ELR (cell line): ENCODE results near the gene DUS1L.

ENCODE experiments used
- DNase-seq: peaks from one replicate; pipeline ENCODE4 v3.0.0-alpha.2; 2015; ENCODE audit warnings: low read depth

DUS1L gene

GRCh38 chr17:82023447-82024241, 42.0 kb downstream of the DUS1L start:
- DNase-seq: peak; percentile 45

GRCh38 chr17:82022981-82023446, 42.6 kb downstream of the DUS1L start, which contains the start of gene LRRC45:
TSS of gene LRRC45 (plus strand) at chr17:82023305. CDS start at chr17:82023644, 339 bp downstream.
- DNase-seq: peak; percentile 100

DNA sequence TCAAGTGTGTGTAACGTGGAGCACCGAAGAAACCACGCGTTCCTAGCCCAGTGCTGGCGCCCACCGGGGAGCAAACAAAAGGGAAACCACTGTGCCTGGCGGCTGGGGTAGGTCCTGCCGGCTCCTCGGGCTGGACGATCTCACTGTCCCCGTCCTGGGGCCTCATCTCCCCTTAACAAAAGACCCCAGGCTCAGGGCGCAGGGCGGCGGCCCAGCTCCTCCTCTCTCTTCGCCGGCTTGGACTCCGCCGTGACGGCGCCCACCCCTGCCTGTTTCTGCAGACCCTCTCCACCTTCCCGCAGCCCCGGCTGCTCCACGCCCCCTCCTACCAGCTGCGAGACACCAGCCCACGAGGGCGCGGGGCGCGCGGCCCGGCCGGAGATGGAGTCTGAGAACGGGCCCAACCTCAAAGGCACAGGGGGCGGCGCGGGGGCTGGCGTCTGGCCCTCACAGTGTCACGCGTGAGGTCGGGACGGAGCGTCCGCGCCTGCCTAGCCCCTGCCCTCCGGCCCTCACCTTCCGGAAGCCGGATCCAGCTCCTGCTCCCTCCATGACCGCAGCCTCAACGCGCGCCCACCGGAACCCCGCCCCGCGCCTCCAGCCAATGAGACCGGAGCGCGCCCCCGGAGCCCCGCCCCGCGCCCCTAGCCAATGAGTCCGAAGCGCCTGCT, 43.2 kb downstream of the DUS1L start, which contains the start of gene CENPX:
Gene CENPX, minus strand, starts transcription at position 569 of the 671 bp plus-strand sequence. Its CDS starts 17 bp downstream, at position 552.
- peak; percentile 43 for DNase-seq

DNA sequence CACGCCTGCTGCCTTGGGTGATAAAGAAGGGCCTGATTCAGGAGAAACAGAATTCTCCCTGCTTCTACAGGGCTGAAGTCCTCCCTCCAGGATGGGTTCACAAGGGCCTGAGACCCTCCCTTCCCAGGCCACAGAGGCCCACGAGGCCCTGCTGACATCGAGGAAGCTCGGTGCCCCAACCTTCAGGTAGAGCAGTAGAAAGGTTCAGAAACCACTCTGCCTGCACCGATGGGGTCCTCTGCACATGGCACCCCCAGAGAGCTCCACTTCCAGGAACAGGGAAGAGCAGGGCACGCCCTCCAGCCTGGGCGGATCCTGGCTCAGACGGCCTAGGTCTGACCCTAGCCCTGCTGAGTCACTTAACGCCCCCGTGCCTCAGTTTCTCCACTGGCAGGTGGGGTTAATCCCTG, 43.7 kb downstream of the DUS1L start:
- peak; percentile 43 for DNase-seq

GRCh38 chr17:82021107-82021899, 44.3 kb downstream of the DUS1L start:
- peak; percentile 87 for DNase-seq

- DNase-seq: no peak
Measured at GRCh38 chr17:82020572-82021106, 45.0 kb downstream of the DUS1L start.

GRCh38 chr17:82019690-82020571, 45.7 kb downstream of the DUS1L start:
- DNase-seq: peak; percentile 70

DNA sequence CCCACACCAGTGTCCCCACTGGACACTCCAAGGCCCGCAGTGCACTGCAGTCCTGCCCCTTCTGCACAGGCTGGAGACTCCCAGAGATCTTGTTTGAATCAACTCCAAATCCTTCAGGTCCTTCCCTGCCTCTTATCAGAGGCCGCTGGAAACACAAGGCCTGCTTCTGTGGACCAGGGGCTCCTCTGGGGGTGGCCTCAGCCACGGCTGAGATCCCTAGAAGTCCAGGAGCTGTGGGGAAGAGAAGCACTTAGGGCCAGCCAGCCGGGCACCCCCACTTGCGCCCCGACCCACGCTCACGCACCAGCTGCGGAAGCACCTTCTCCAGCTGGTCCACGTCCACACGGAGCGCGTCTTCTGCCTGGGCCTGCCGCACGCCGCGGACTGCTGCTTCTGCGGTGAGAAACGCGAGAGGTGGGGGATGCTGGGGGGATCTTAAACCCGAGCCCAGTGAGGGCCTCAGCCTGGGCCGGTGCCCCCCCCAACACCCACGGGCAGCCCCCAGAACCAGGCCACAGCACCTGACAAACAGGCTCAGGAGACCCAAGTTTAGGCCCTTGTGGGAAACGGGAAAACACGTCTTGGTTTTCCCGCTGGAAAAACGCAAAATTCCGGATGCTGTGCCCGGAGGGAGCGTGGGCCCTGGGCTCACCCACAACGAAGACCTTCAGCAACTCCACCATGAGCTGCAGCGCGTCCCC, 46.5 kb downstream of the DUS1L start:
- no peak for DNase-seq

GRCh38 chr17:82018152-82018988, 47.2 kb downstream of the DUS1L start:
- no peak for DNase-seq

DNA sequence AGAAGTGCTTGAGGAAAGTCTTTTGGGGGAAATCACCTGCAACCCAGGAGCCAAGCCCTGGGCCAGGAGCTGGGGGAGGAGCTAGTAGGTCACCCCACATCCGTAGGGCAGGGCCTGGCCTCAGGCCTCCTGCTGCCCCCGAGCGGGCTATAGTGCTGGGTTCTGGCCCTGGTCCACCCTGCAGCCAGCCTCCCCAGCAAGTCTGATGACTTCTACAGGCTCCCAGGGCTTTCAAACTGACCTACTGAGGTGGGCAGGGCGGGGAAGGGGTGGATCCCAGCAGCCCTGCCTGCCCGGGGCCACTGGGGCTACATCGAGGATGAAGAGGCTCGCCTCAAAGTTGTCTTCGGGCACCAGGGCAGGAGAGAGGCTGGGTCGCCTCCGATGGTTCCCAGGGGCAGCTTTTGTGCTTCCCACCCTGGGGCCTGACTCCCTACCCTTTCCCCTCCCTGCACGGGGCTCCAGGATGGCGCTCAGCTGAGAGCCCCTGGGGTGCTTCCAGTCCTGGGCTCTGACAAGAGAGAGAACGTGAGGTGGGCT, 47.9 kb downstream of the DUS1L start:
- DNase-seq: no peak

GRCh38 chr17:82016875-82017459, 48.6 kb downstream of the DUS1L start:
- no peak for DNase-seq

- DNase-seq: no peak
Measured at GRCh38 chr17:82016061-82016874, 49.3 kb downstream of the DUS1L start.

DNA sequence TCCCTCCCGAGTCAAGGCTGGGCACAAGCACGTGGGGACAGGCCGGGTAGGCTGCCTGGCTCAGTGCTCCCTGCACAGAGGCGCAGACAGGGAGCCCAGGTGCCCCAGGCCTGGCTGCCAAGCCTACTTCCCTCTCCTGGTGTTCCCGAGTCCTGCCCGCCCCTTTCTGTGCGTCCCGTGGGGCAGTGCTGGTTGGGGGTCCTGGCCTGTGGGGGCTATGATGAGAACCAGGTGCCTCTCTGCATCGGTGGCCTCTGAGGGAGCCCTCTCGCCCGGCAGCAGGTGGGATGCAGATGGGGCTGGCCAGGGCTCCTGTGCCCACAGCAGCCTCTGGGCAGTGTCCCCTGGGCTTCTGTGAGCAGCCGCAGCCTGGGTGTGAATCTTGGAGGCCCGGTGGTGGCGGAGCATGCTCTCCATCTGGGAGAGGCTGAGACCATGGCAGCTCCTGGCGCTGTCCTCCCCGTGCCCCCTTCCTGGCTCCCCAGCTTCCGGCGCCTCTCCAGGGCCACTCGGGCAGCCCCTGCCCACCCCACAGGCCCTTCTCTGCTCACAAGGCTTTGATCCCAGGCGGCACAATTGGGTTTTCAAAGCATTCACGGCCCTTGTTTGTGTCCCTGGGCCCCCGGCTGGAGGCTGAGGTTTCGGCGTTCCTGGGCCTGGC, 50.2 kb downstream of the DUS1L start:
- no peak for DNase-seq

GRCh38 chr17:82014971-82015310, 50.7 kb downstream of the DUS1L start:
- DNase-seq: no peak

- DNase-seq: no peak
Measured at GRCh38 chr17:82014432-82014831, 51.2 kb downstream of the DUS1L start.

DNA sequence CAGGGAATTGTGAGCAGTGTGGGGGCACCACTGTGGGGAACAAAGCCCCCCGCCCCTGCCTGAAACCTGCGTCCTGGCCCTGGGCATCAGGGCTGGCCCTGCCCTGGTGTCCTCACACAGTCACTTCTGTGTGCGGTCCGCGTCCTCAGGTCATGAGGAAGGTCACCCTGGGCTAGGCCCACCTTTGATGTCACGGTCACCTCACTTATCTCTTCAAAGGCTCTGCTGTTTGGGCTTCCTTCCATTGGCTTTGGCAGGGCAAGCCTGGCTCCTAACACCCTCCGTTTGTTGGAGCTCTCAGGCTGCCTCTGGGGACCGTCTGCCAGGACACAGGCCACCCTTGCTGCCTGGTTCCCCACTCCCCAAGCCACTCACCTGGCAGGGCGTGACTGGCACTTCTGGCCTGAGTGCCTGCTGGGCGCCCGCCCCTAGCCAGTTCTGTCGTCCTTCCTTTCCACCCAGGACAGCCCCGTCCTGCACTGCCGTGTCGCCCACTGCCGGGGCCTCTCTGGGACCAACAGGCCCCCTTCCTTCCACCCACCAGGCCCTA, 51.8 kb downstream of the DUS1L start:
- no peak for DNase-seq

DNA sequence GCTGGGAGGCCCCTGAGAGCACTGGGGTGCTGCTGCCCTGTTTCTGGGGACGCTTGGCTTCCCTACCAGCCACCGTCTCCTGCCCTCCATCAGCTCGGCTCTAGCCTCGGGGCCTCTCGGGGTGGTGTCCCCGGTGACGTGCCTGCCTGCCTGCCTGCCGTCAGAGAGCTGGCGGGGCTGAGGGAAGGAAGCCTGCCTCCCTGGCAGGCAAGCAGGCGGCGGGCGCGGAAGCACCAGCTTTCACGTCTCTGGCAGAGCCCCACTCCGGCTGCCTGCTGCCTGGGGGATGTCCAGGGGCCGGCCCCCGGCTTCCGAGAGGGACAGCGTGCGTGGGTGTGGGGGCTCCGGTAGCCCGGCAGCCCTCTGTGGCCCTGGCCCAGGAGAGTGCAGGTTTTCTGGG, 52.3 kb downstream of the DUS1L start:
- DNase-seq: no peak
